Astrocyte of the spinal cord (primary cell): ENCODE results near the gene MOB4.
A peak's percentile ranks its signal among the peaks of the same experiment; 100 is the strongest.

Experiments used
- DNase-seq: peaks from one replicate; pipeline ENCODE4 v3.0.0; 2011; ENCODE audit warnings: low read depth, low spot score
- H3K4me3 ChIP-seq: 2 replicates; pipeline ENCODE4 v1.5.1; 2011; ENCODE audit warnings: low read depth, mild to moderate bottlenecking, low read length, moderate library complexity
- in situ Hi-C: cut with HindIII; loops from 2 replicates; pipeline ENCODE4 v1.10.0; 2017; ENCODE audit warnings: low sequenced_read_pairs
- TF ChIP-seq, protein P1 (sequence below): IDR thresholded peaks from 2 replicates; pipeline ENCODE4 v1.5.1; 2012; ENCODE audit warnings: low read depth, mild to moderate bottlenecking, low read length, inconsistent platforms

Gene MOB4

DNA sequence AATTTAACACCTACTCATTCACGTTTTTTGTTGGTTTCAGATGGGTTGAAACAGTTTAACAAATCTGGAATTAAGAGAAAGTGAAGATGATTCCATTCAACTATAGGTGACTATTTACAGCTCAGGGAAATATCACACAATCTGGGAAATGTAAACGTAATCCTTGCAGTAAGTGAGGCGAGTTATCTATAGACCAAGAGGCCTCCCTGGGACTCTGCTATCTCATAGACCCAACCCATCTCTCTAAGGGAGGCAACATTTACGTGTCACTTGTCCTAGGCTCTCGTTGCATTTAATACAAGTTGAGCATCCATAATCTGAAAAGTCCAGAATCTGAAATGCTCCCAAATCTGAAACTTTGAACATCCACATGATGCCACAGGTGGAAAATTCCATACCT, 2.0 kb upstream of the MOB4 start:
- H3K4me3 ChIP-seq, result no peak overlapping the region
- TF ChIP-seq, protein P1, sequence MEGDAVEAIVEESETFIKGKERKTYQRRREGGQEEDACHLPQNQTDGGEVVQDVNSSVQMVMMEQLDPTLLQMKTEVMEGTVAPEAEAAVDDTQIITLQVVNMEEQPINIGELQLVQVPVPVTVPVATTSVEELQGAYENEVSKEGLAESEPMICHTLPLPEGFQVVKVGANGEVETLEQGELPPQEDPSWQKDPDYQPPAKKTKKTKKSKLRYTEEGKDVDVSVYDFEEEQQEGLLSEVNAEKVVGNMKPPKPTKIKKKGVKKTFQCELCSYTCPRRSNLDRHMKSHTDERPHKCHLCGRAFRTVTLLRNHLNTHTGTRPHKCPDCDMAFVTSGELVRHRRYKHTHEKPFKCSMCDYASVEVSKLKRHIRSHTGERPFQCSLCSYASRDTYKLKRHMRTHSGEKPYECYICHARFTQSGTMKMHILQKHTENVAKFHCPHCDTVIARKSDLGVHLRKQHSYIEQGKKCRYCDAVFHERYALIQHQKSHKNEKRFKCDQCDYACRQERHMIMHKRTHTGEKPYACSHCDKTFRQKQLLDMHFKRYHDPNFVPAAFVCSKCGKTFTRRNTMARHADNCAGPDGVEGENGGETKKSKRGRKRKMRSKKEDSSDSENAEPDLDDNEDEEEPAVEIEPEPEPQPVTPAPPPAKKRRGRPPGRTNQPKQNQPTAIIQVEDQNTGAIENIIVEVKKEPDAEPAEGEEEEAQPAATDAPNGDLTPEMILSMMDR, result no peak
- no peak for DNase-seq
- in situ Hi-C loops, result no loop called here

DNA sequence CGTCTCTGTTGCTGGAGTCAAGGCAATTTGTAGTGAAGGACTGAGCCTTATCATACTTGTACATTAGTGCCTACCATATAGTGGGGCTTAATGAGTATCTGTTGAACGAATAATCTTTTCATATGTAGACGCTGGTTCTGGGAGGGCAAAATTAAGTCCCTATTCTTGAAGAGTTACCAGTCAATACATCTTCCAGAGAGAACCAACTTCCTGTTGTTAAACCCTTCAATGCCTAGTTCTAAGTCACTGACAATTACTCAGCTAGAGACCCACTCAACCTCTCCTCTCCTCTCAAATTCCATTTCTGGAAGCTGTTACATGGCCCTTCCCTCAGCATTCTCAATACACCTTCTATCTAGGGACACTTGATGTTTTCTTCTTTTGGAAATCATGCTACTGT, 1.1 kb upstream of the MOB4 start:
- DNase-seq, result no peak
- TF ChIP-seq, protein P1, result no peak
- in situ Hi-C loops, result no loop called here
- no peak overlapping the region for H3K4me3 ChIP-seq

DNA sequence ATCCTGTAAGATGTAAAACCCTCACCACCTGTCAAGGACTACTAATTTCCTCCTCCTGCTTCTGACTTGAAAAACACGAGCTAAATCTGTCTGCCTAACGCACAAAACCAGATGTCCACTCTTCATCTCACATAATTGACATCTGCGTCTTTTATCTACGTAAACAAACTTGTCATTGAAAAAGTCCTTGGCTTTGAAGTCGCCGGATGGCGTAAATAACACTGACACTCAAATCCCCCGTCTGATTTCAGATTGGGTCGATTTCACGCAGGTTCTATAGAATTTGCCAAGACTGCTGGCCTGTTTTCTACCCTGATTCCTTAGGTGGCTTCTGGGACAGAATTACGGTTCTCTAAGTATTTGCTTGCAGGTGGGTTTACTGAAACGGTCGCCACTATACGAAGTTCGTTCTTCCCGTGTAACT, 539 bp upstream of the MOB4 start:
- in situ Hi-C loops, result no loop called here
- peak overlapping the region; percentile 92 for H3K4me3 ChIP-seq
- TF ChIP-seq, protein P1, result no peak
- DNase-seq, result peak; percentile 30

DNA sequence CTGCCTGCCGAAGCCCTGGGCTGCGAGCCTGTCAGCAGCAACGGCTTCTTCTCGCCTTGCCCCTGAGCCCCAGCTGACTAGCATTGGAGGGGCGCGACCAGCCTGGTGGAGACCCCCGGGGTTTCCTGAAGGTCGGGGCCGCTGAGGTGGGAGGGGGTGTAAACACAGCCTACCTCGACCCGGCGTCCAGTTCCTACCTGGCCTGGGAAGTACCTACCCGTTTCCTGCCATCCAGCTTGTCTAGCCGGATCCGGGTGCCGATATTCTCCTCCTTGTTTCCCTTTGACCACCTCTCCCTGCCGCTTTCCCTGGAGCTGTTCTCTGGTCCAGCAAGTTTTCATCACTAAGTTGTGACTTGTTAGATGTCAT, 511 bp downstream of the MOB4 start:
- peak; percentile 26 for DNase-seq
- TF ChIP-seq, protein P1, result no peak
- in situ Hi-C loops, result no loop called here
- H3K4me3 ChIP-seq, result peak overlapping the region; percentile 92

DNA sequence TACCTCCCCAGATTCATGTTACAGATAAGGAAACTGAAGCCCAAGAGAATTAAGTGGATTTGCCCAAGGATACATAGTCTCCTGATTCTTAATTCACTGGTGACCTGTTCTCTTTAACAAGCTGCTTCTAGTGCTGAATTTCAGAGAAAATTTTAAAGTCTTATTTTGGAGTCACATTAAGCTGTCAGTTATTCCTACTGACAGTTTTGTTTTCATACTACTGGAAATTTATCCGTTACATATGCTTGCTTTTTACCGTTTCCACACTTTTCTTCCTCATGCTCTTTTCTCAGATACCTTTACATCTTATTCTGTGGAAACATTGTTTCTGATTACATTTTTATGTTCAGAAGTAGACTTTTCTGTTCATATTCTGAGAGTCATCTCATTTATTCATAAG, 1.3 kb downstream of the MOB4 start:
- no peak for DNase-seq
- in situ Hi-C loops, result no loop called here
- TF ChIP-seq, protein P1, result no peak
- H3K4me3 ChIP-seq, result peak overlapping the region; percentile 92

DNA sequence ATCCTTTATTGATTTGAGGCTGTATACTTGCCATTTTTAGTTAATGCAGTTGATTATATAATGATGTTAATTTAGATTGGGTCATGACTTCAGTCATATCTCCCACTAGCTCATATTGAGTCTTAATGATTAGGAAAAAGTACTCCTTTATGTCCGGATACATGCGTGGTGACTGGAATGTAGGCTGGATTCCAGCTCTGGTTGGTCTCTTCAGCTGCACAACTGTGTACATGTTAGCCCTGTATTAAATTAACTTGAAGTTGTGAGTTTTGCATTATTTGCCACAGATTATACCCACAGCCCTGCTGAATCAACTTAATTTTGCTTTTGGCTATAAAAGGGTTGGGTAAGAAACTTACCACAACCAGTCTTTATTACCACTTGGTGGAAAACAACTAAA, 22.5 kb downstream of the MOB4 start:
- in situ Hi-C loops, result no loop called here
- DNase-seq, result no peak
- TF ChIP-seq, protein P1, result no peak
- H3K4me3 ChIP-seq, result no peak overlapping the region

DNA sequence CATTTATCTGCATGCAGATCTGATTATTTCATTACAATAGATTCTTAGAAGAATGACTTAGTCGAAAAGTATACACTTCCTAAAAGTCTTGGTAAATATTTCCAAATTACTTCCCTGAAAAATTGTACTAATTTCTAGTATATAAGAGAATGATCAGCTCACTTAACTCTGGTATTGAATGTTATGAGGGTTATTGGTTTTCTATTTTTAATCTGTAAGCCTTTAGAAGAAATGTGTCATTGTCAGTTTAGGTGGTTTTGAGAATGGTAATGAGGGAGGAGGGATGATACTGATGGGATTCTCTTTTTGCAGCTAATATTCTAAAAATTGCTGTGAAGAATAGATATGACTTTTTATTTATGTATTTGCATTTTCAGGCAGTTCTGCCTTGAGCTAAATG, 23.9 kb downstream of the MOB4 start:
- H3K4me3 ChIP-seq, result no peak overlapping the region
- in situ Hi-C loops, result no loop called here
- TF ChIP-seq, protein P1, result no peak
- DNase-seq, result no peak
